Endodermal cell (in vitro differentiated cells): ENCODE results near the gene KCTD10. TPM values are rescaled to one million over a fixed set of nuclear protein-coding genes. Genes with fewer than 3 reads are reported as not detected.

ENCODE experiments used
- DNase-seq: peaks from one replicate; pipeline ENCODE4 v3.0.0-alpha.2; 2017
- H3K27ac ChIP-seq: 2 replicates; pipeline ENCODE4 v1.5.1; 2013; ENCODE audit warnings: mild to moderate bottlenecking, low read depth, low read length, moderate library complexity
- H3K27me3 ChIP-seq: 2 replicates; pipeline ENCODE4 v1.6.1; 2013; ENCODE audit warnings: mild to moderate bottlenecking, low read length, moderate library complexity; ENCODE audit not compliant: insufficient read depth, control insufficient read depth, poor library complexity, severe bottlenecking
- H3K36me3 ChIP-seq: 2 replicates; pipeline ENCODE4 v1.7.0; 2013; ENCODE audit warnings: mild to moderate bottlenecking, low read length, moderate library complexity; ENCODE audit not compliant: control insufficient read depth, insufficient read depth
- H3K4me1 ChIP-seq: one replicate; pipeline ENCODE4 v1.7.0; 2013; ENCODE audit warnings: low read length; ENCODE audit not compliant: control insufficient read depth, insufficient read depth
- H3K4me3 ChIP-seq: 2 replicates; pipeline ENCODE4 v1.5.1; 2013; ENCODE audit warnings: mild to moderate bottlenecking, low read length, moderate library complexity
- H3K9ac ChIP-seq: 2 replicates; pipeline ENCODE4 v1.6.1; 2013; ENCODE audit warnings: mild to moderate bottlenecking, low read length, moderate library complexity; ENCODE audit not compliant: poor library complexity, severe bottlenecking; ENCODE audit errors: extremely low read depth
- H3K9me3 ChIP-seq: 2 replicates; pipeline ENCODE4 v1.6.1; 2013; ENCODE audit warnings: mild to moderate bottlenecking, low read length, moderate library complexity; ENCODE audit not compliant: control insufficient read depth
- H3K27ac Mint-ChIP-seq: 2 replicates; pipeline ENCODE4 v1.8.0; 2020; ENCODE audit warnings: mixed read lengths
- H3K27me3 Mint-ChIP-seq: 2 replicates; pipeline ENCODE4 v1.8.0; 2021; ENCODE audit warnings: mild to moderate bottlenecking, mixed read lengths; ENCODE audit not compliant: insufficient read depth
- H3K36me3 Mint-ChIP-seq: 2 replicates; pipeline ENCODE4 v1.8.0; 2020; ENCODE audit warnings: low read depth, mixed read lengths
- H3K4me1 Mint-ChIP-seq: 2 replicates; pipeline ENCODE4 v1.8.0; 2020; ENCODE audit warnings: mixed read lengths
- H3K4me3 Mint-ChIP-seq: 2 replicates; pipeline ENCODE4 v1.8.0; 2020; ENCODE audit warnings: mild to moderate bottlenecking, moderate library complexity, mixed read lengths
- H3K9me3 Mint-ChIP-seq: 2 replicates; pipeline ENCODE4 v1.8.0; 2020; ENCODE audit warnings: mild to moderate bottlenecking, mixed read lengths
- WGBS, 2 experiments: methylation state at CpG; one replicate each; pipeline versions ENCODE4 v1.1.5 to v1.1.7; 2013; ENCODE audit warnings: missing lambda C conversion rate in 2 of 2, mixed read lengths in 1 of 2; ENCODE audit not compliant: insufficient coverage in 1 of 2, insufficient read length in 1 of 2; 5-methylcytosine and 5-hydroxymethylcytosine counted together
- total RNA-seq, 2 donors: library from RNA; stranded (reverse); fragmentation: NEBNext Ultra II Directional in 1 of 2; extraction: Animal tissue kit (Norgen Biotek cat#: 25700) in 1 of 2; gene quantifications; 2 replicates in 1 of 2; 3 replicates in 1 of 2; pipeline ENCODE4 v1.2.1, GENCODE V29; 2021
- TF ChIP-seq, protein P1 (sequence below): fragments of 200-600 bp; sonication (generic); conservative IDR thresholded peaks from 2 replicates; pipeline ENCODE4 v1.5.0; 2021; ENCODE audit warnings: antibody characterized with exemption, mild to moderate bottlenecking

Gene KCTD10
- total RNA-seq, 2 donors from 2014 or later, result 50.9 to 53.5 TPM

- Mint-ChIP-seq H3K4me3 (no peak overlapping the region), H3K9me3 (no peaks in the 10 kb centered on the region), H3K4me1 (peaks cover 4% of the 10 kb centered on the region), H3K36me3 (peaks cover 34% of the 10 kb centered on the region), H3K27ac (no peak overlapping the region), H3K27me3 (no peaks in the 10 kb centered on the region)
- TF ChIP-seq, protein P1, sequence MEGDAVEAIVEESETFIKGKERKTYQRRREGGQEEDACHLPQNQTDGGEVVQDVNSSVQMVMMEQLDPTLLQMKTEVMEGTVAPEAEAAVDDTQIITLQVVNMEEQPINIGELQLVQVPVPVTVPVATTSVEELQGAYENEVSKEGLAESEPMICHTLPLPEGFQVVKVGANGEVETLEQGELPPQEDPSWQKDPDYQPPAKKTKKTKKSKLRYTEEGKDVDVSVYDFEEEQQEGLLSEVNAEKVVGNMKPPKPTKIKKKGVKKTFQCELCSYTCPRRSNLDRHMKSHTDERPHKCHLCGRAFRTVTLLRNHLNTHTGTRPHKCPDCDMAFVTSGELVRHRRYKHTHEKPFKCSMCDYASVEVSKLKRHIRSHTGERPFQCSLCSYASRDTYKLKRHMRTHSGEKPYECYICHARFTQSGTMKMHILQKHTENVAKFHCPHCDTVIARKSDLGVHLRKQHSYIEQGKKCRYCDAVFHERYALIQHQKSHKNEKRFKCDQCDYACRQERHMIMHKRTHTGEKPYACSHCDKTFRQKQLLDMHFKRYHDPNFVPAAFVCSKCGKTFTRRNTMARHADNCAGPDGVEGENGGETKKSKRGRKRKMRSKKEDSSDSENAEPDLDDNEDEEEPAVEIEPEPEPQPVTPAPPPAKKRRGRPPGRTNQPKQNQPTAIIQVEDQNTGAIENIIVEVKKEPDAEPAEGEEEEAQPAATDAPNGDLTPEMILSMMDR, result no peak
- WGBS, 2 experiments, result 89 to 95% methylated on average over 2 of the region's 2 CpGs
- Histone ChIP-seq H3K36me3 (peaks cover 48% of the 10 kb centered on the region), H3K9ac (no peak overlapping the region), H3K27ac (no peak overlapping the region), H3K27me3 (no peaks in the 10 kb centered on the region), H3K4me1 (no peaks in the 10 kb centered on the region), H3K4me3 (no peak overlapping the region), H3K9me3 (no peaks in the 10 kb centered on the region)
- no peak for DNase-seq
Measured at GRCh38 chr12:109482894-109483293, 5.8 kb upstream of the KCTD10 start.

DNA sequence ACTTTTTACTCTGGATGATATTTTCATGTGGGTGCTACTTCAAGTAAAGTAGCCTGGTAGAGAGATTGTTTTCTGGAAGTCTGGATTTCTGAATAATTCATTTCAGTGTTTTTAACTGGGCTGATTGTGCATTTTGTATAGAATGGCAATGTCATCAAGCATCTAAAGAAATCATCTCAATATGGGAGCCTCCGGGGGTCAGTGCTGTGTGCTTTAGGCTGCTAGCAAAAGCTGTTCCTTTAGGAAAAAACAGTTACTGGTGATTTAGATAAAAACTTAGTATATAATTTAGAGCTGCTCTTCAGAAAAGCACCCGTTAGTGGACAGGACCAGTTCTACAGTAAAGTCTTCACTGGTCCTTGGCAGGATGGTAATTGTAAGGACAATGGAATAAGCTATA is 5.4 kb upstream of the KCTD10 start:
- 95% methylated on average over 2 of the region's 2 CpGs; no CpG with 5 or more reads in 1 of the 2 experiments for WGBS, 2 experiments
- H3K9me3 ChIP-seq, result no peaks in the 10 kb centered on the region
- H3K27me3 ChIP-seq, result no peaks in the 10 kb centered on the region
- H3K27ac ChIP-seq, result no peak overlapping the region
- H3K4me3 ChIP-seq, result no peak overlapping the region
- no peaks in the 10 kb centered on the region for H3K9me3 Mint-ChIP-seq
- TF ChIP-seq, protein P1, result no peak
- H3K27ac Mint-ChIP-seq, result no peak overlapping the region
- H3K36me3 ChIP-seq, result peaks cover 44% of the 10 kb centered on the region
- no peaks in the 10 kb centered on the region for H3K27me3 Mint-ChIP-seq
- H3K4me1 ChIP-seq, result no peaks in the 10 kb centered on the region
- H3K4me1 Mint-ChIP-seq, result peaks cover 4% of the 10 kb centered on the region
- no peak for DNase-seq
- no peak overlapping the region for H3K4me3 Mint-ChIP-seq
- peaks cover 30% of the 10 kb centered on the region for H3K36me3 Mint-ChIP-seq
- H3K9ac ChIP-seq, result no peak overlapping the region

DNA sequence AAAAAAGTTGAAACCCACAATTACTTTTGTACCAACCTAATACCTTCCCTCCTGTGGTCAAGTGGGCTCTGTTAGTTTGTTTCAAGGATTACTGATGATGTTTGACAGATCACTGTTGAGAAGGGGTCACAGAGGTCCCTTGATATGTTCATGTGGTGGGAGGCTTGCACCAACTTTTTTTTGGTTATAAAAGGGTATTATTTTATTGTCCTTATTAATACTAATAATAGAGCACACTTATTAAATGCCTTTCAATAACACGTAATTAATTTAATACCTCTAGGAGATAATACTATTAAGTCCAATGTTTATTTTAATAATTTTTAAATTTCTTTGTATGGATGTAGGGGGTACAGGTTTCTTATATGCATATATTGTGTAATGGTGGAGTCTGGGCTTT is 4.8 kb upstream of the KCTD10 start:
- no peaks in the 10 kb centered on the region for H3K27me3 ChIP-seq
- DNase-seq, result no peak
- Mint-ChIP-seq H3K27me3 (no peaks in the 10 kb centered on the region), H3K27ac (no peak overlapping the region), H3K9me3 (no peaks in the 10 kb centered on the region), H3K4me3 (no peak overlapping the region), H3K36me3 (peaks cover 24% of the 10 kb centered on the region), H3K4me1 (peaks cover 4% of the 10 kb centered on the region)
- no peak overlapping the region for H3K4me3 ChIP-seq
- peaks cover 38% of the 10 kb centered on the region for H3K36me3 ChIP-seq
- no peak overlapping the region for H3K9ac ChIP-seq
- H3K4me1 ChIP-seq, result no peaks in the 10 kb centered on the region
- H3K9me3 ChIP-seq, result no peaks in the 10 kb centered on the region
- H3K27ac ChIP-seq, result no peak overlapping the region
- no CpG with 5 or more reads among the region's 1 CpG for WGBS, 2 experiments
- TF ChIP-seq, protein P1, result no peak
